HFF-Myc (cell line): Measurements from ENCODE around the gene DYTN.
A peak's percentile ranks its signal among the peaks of the same experiment; 100 is the strongest.

ENCODE experiments used
- DNase-seq: peaks from one replicate; pipeline ENCODE4 v3.0.0-alpha.2; 2011; ENCODE audit warnings: low read depth; ENCODE audit errors: extremely low read depth
- H3K4me3 ChIP-seq: replicated peaks from 2 replicates; pipeline ENCODE4 v1.5.1; 2011; ENCODE audit warnings: low read depth, mild to moderate bottlenecking, control low read depth, low read length
- TF ChIP-seq, protein P1 (sequence below): IDR thresholded peaks from 2 replicates; pipeline ENCODE4 v1.5.1; 2012; ENCODE audit warnings: mild to moderate bottlenecking, low read depth, low read length, control low read depth; ENCODE audit errors: missing control alignments

Gene DYTN, protein sequence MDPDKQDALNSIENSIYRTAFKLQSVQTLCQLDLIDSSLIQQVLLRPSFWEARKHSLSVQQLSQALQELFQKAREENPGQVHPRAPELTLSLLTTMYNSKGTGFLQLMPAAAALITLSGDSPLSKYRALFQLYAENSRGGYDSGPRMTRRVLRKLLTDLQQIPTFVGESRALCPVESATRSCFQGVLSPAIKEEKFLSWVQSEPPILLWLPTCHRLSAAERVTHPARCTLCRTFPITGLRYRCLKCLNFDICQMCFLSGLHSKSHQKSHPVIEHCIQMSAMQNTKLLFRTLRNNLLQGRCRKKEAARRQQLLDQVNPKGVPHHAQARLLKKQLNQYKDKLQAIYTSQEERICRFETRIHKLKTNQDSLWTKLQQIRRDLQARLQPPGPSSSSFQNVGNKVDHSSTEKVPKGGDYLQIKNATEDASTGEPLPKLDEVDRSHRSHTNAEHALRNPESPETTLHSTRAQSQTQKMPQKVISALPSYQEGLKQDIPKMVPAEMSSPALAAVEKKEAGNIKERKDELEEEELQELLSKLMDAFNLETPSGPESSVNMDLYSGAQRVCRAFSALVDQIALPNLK

DNA sequence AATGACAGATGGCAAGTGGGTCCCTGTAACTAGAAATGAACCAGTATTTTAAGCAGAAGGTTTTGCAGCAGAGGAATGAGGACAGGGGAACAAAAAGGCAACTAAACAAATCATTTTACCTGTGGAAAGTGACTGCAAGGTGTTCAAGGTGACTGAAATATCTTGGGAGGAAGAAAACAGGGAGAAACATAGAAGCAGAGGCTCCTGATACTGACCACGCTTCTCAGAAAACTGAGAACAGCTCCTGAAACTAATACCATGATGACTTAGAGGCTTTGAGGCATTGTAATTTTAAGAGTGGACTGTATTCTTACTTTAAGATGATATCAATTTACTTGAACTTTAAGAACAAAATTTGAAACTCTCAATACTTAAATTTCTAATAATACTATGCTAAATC, at the start of gene DYTN:
Gene DYTN, minus strand, starts transcription at position 101 of the 400 bp plus-strand sequence. CDS start 117 bp downstream, outside the sequence.
- H3K4me3 ChIP-seq = no peak within 1 kb of the TSS
- TF ChIP-seq, protein P1, sequence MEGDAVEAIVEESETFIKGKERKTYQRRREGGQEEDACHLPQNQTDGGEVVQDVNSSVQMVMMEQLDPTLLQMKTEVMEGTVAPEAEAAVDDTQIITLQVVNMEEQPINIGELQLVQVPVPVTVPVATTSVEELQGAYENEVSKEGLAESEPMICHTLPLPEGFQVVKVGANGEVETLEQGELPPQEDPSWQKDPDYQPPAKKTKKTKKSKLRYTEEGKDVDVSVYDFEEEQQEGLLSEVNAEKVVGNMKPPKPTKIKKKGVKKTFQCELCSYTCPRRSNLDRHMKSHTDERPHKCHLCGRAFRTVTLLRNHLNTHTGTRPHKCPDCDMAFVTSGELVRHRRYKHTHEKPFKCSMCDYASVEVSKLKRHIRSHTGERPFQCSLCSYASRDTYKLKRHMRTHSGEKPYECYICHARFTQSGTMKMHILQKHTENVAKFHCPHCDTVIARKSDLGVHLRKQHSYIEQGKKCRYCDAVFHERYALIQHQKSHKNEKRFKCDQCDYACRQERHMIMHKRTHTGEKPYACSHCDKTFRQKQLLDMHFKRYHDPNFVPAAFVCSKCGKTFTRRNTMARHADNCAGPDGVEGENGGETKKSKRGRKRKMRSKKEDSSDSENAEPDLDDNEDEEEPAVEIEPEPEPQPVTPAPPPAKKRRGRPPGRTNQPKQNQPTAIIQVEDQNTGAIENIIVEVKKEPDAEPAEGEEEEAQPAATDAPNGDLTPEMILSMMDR = no peak
- no peak for DNase-seq

DNA sequence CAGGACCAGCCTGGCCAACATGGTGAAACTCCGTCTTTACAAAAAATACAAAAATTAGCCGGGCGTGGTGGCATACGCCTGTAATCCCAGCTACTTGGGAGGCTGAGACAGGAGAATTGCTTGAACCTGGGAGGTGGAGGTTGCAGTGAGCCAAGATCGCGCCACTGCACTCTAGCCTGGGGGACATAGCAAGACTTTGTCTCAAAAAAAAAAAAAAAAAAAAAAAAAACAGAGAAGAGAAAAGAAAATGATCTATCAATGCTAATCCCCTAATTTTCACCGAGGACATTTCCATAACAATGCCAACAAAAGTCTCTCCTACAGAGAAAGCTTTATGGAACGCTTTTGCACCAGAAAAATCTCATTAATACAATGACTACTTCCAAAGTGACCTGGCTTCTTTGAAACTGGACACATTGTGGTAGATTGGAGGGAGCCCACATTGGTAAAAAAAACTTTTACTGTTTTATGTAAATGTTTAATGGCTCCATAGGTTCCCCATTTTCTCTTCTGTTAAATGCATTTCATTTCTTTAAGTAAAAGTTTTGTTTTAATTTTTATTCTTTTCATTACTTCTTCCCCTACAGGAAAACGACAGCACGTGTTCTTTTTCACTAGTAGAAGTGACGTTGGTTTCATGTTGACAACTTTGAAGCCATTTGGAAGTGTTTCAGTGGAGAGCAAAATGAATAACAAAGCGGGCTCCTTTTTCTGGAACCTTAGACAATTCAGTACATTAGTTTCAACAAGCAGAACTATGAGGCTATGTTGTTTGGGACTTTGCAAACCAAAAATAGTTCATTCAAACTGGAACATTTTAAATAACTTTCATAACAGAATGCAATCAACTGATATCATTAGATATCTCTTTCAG, 48.1 kb upstream of the DYTN start:
- TF ChIP-seq, protein P1 = no peak
- no peak for DNase-seq
- peak overlapping the region; percentile 87 for H3K4me3 ChIP-seq

DNA sequence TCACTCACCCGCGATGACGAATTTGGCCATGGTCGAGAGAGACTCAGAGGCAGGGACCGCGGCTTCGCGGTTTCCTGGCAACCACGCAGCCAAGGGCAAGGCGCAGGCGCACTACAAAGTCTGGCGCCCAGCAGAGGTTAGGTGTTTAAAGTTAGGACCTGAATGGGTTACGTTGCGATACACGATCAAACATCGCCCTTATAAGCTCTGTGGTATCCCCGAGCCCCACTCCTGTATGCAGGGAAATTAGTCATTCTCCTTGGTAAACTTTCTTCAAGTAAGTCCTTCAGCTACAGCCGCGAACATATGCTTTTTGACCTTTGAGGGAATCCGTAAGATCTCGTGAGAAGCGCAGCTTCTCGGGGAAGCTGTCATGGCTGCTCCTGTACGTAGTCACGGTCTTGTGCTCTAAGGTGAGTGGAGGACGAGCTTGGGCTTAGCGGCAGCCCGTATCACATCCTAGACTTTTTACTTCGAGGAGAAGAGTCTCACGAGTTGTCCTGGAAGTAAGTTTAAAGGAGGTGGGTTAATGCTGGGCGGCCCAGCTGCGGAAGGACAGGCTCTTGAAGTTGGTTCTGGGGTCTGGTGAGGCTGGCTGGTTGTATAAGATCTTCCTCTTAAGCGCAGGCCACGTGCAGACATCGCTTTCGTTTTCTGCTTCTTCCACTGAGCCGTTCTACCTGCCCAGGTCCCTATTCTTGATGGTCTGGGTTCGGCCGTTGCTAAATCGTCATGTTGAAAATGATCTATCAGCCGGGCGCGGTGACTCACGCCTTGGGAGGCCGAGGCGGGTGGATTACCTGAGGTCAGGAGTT, 47.3 kb upstream of the DYTN start, which contains the start of the genes FASTKD2 and MDH1B:
Gene FASTKD2, plus strand, starts transcription at position 365 of the 815 bp plus-strand sequence. CDS start 1,088 bp downstream, outside the sequence.
Gene MDH1B, minus strand, starts transcription at position 87 of the 815 bp plus-strand sequence. Its CDS starts 57 bp downstream, at position 30.
- peak; percentile 77 for DNase-seq
- H3K4me3 ChIP-seq = peak within 1 kb of the TSS; percentile 87
- TF ChIP-seq, protein P1 = no peak

DNA sequence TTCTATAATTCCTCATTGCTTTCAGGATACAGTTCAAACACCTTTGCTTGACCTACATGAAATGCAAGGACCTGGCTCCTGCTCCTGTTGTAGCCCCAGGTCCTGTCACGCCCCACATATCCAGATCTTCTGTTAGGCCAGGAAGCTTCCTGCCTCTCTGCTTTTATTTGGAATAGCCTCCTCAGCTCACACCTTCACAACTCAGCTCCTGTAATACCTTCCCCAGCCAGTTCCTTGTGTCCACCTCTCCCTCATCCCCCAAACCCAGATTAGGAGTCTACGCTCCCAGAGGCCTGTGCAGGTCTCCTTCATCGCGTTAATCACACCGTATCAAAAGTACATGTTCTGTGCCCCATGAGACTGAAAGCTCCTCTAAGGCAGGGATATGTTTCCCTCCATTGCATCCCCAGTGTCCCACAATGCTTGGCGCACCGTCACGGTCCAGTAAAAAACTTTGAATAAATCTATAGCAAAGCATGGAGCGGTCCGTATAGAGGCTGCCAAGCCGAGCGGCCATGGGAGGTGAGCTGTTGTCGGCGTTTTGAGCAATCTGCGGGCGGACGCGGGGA, 46.6 kb upstream of the DYTN start:
- peak overlapping the region; percentile 87 for H3K4me3 ChIP-seq
- DNase-seq = no peak
- TF ChIP-seq, protein P1 = no peak

DNA sequence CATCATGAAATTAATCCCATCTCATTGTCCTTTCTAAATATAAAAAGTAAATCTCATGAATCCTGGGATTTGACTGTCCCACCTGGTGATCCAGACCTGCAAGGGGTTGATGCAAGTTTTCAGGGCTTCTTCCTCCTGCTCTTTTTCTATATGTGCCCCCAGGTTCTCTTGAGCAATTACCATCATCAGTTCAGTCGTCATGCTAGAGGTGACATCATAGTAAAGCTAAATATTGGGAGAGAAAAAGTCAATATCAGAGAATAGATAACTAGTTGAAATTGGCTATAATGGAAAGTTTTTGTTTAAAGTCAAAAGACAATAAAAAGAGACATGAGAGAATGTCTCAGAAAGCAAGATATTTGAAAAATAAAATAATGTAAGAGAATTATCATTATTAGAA, 38.6 kb upstream of the DYTN start:
- TF ChIP-seq, protein P1 = no peak
- DNase-seq = no peak
- H3K4me3 ChIP-seq = no peak overlapping the region

DNA sequence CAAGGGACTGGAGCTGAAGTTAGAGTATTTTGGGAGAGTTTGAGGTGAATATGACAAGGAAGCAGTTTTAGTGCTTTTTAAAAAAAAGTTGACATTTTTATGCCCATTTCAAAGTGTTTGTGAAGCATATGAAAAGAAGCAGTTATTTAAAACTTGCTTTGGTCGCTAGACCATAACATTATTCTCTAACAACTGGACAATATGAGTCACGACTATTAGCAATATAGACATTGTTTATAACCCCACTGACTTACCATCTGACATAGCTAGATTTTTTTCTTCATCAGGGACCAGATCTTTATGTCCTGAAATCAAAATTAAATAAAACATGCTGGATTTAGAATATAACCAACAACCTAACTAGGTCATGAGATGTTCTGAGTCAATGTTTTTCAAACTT, 22.6 kb upstream of the DYTN start:
- TF ChIP-seq, protein P1 = no peak
- no peak for DNase-seq
- H3K4me3 ChIP-seq = no peak overlapping the region
